ENCODE data around the gene IDUA.
A peak's percentile ranks its signal among the peaks of the same experiment; 100 is the strongest.

The IDUA gene

DNA sequence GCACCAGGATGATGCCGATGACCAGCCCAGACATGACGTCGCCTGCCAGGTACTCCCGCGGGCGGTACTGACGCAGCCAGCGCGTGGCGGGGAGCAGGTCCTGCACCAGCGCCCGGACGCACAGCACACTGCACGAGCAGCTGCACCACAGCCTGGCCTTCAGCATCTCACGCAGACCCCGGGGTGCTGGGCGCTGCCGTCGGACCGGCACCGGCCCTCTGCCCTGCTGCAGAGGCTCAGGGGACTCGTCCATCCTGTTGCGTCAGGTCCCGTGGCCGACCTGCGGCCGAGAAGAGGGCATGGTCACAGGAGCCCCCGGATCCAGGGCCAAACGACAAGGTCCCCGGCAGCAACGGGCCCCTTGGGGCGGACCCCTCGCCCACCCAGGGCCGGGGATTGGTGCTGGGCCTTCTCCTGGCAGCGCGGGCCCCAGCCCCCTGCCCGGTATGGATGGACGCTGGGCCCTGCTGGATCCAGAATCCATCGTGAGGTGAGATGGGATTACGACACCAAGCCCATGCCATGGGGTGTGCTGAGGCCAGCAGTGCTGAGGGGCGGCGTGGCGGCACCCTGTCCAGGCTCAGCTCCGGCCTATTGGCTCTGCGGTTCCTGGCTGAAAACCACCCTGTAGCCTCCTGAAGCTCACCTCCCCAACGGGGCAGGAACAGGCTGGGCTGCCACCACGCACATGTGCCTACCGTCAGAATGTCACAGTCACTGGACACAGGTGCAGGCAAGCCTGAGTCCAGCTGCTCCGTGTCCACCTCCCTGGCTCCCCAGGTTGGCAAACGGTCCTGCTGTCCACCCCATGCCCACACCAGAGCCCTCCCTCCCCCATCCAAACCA, 4.8 kb downstream of the IDUA start:
- peaks cover 26% of the 10 kb centered on the region for H3K4me1 ChIP-seq (ENCODE audit: insufficient read depth, insufficient read length)
- no peak overlapping the region for H3K9ac ChIP-seq (ENCODE audit: insufficient read length, low read depth)
- TF ChIP-seq SUZ12 (IDR thresholded peaks at IDR 0.05; ENCODE audit: extremely low read depth, insufficient read depth, insufficient read length) (no peak), YY1 (IDR thresholded peaks at IDR 0.05; ENCODE audit: insufficient read depth, insufficient read length) (no peak), ZNF274 (IDR thresholded peaks at IDR 0.05; ENCODE audit: low read depth, low read length) (no peak)

DNA sequence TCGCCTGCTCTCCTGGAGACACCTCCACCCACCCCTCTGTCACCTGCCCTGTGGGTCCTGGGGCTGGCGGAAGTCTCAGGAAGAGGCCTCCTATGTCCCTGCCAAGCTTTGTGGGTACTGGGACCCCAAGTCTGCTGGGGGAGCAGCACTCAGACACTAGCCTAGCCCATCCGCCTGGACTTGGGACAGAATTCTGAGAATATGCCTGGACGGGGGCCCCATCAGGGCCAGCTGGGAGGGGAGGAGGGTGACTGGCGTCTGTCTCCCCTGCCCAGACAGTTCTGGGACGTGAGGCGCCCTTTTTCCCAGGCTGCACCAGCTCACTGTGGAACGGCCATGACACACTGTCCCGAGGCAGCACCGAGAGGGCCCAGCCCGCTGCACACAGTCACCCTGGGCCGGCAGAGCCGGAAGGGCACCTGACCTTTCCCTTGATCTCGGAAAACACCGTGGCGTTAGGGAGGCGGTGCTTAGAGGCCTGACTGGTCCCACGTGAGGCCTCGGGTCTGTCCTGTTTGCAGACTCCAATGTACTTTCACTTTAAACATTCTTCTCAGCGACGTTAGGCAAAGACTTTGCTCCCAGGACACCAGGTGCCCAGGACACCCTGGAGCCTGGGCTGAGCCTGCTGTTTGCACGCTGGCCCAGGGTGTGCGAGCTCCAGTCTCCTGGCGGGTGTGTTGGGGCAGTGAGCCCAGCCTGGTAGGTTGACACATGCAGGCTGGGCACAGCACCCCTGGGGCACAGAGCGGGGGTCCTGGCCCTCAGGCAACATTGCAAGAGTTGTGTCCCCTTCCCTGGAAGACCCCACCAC, 5.7 kb downstream of the IDUA start:
- Histone ChIP-seq H3K9me3 (ENCODE audit: insufficient read depth, low read length) (no peaks in the 10 kb centered on the region), H3K4me3 (ENCODE audit: insufficient read length, low read depth) (no peak overlapping the region), H3K4me1 (ENCODE audit: insufficient read depth, insufficient read length) (peaks cover 25% of the 10 kb centered on the region), H3K27me3 (ENCODE audit: insufficient read depth, insufficient read length) (peaks cover 23% of the 10 kb centered on the region), H3K36me3 (ENCODE audit: insufficient read depth, insufficient read length, low read length) (peaks cover 7% of the 10 kb centered on the region), H3K9ac (ENCODE audit: insufficient read length, low read depth) (no peak overlapping the region)
- no peak for DNase-seq (ENCODE audit: low read depth, low spot score)
- no peak for TF ChIP-seq YY1 (IDR thresholded peaks at IDR 0.05; ENCODE audit: insufficient read depth, insufficient read length)
- TF ChIP-seq SUZ12 (IDR thresholded peaks at IDR 0.05; ENCODE audit: extremely low read depth, insufficient read depth, insufficient read length), result no peak
- TF ChIP-seq ZNF274 (IDR thresholded peaks at IDR 0.05; ENCODE audit: low read depth, low read length), result no peak

More for the DNA sequence above, 4.8 kb downstream of the IDUA start:
- Histone ChIP-seq H3K4me3 (ENCODE audit: insufficient read length, low read depth) (no peak overlapping the region), H3K9me3 (ENCODE audit: insufficient read depth, low read length) (no peaks in the 10 kb centered on the region), H3K27me3 (ENCODE audit: insufficient read depth, insufficient read length) (peaks cover 15% of the 10 kb centered on the region), H3K36me3 (ENCODE audit: insufficient read depth, insufficient read length, low read length) (peaks cover 7% of the 10 kb centered on the region)
- DNase-seq (ENCODE audit: low read depth, low spot score), result no peak

DNA sequence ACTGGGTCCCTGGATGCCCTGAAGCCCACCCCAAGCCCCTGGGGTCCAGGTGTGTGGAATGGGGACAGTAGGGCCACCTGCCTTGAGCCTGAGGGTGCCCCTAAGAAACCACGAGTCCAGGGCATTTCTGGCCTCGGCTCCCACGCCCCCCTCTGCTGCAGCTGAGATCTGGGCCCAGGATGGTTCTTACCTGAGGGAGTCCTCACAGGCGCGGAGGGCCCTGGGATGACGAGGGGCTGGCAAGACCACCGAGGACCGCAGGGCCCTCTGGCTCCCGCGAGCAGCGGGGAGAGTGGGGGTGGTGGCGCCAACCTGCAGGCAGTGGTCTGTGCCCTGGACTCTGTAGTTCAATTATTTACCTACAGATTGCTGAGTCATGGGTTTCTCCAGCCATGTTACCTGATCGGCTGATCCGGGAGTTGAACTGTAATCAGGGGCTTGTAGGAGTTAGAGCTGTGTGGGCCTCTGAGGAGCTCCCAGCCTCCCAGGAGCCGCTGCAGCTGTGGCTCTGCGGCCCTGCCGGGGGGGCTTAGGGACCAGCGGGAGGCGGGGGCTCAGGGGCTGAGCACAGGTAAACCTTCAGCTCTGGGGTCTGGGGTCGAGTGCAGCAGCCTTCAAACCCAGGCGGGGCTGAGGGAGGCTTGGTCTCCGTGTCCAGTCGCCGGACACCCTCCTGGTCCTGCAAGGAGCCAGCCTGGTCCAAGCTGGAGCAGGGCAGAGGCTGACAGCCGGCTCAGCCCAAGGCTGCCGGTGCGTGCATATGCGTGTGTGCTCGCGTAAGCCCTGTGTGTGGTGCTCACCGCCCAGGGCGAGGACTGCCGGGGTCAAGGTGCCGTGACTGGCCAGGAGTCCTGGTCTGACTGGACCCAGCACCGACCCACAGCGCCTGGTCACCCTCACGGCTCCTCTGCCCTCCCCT, 6.5 kb downstream of the IDUA start, which contains the start of gene SLC26A1:
TSS of gene SLC26A1 (minus strand) at position 294 of the 919 bp plus-strand sequence. CDS start 1,701 bp downstream, outside the sequence.
- H3K36me3 ChIP-seq (ENCODE audit: insufficient read depth, insufficient read length, low read length), result peaks cover 7% of the 10 kb centered on the region
- DNase-seq (ENCODE audit: low read depth, low spot score), result no peak
- H3K4me3 ChIP-seq (ENCODE audit: insufficient read length, low read depth), result no peak within 1 kb of the TSS
- no peaks in the 10 kb centered on the region for H3K9me3 ChIP-seq (ENCODE audit: insufficient read depth, low read length)
- peak within 1 kb of the TSS; percentile 34 for H3K9ac ChIP-seq (ENCODE audit: insufficient read length, low read depth)
- H3K4me1 ChIP-seq (ENCODE audit: insufficient read depth, insufficient read length), result peaks cover 28% of the 10 kb centered on the region
- TF ChIP-seq YY1 (IDR thresholded peaks at IDR 0.05; ENCODE audit: insufficient read depth, insufficient read length) (no peak), SUZ12 (IDR thresholded peaks at IDR 0.05; ENCODE audit: extremely low read depth, insufficient read depth, insufficient read length) (no peak), ZNF274 (IDR thresholded peaks at IDR 0.05; ENCODE audit: low read depth, low read length) (no peak)
- peaks cover 32% of the 10 kb centered on the region for H3K27me3 ChIP-seq (ENCODE audit: insufficient read depth, insufficient read length)

DNA sequence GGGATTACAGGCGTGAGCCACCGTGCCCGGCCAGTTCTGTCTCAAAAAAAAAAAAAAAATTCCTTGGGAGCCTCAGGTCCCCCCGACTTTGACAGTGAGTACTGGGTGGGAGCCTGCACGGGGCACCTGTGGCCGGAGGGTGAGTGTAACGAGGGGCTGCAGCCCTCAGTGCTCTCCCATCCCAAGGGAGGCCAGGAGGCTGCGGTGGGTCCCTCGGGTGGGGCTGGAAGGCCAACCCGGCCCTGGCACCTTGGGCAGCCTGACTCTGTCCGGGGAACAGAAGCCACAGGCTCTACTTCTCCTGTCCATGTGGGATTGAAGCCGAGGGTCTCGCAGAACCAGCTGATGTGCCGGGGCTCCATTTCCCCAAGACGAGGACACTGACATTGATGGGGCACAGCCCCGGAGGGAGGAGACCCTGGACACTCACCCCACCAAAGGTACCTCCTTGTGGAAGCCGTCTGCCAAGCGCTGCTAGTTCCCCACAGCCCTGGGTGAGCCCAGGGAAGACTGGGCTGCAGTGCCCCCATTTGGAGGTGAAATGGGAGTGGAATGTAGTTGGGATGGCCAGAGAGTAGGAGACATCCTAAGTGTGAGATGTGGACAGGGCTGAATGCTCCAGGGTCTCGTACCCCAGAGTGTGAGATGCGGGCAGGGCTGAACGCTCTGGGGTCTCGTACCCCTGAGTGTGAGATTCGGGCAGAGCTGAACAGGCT, 8.6 kb downstream of the IDUA start:
- Histone ChIP-seq H3K36me3 (ENCODE audit: insufficient read depth, insufficient read length, low read length) (no peaks in the 10 kb centered on the region), H3K9me3 (ENCODE audit: insufficient read depth, low read length) (no peaks in the 10 kb centered on the region), H3K4me1 (ENCODE audit: insufficient read depth, insufficient read length) (peaks cover 33% of the 10 kb centered on the region), H3K4me3 (ENCODE audit: insufficient read length, low read depth) (no peak overlapping the region), H3K27me3 (ENCODE audit: insufficient read depth, insufficient read length) (peaks cover 50% of the 10 kb centered on the region), H3K9ac (ENCODE audit: insufficient read length, low read depth) (peak overlapping the region; percentile 53)
- no peak for TF ChIP-seq YY1 (IDR thresholded peaks at IDR 0.05; ENCODE audit: insufficient read depth, insufficient read length)
- no peak for TF ChIP-seq ZNF274 (IDR thresholded peaks at IDR 0.05; ENCODE audit: low read depth, low read length)
- no peak for TF ChIP-seq SUZ12 (IDR thresholded peaks at IDR 0.05; ENCODE audit: extremely low read depth, insufficient read depth, insufficient read length)
- no peak for DNase-seq (ENCODE audit: low read depth, low spot score)

DNA sequence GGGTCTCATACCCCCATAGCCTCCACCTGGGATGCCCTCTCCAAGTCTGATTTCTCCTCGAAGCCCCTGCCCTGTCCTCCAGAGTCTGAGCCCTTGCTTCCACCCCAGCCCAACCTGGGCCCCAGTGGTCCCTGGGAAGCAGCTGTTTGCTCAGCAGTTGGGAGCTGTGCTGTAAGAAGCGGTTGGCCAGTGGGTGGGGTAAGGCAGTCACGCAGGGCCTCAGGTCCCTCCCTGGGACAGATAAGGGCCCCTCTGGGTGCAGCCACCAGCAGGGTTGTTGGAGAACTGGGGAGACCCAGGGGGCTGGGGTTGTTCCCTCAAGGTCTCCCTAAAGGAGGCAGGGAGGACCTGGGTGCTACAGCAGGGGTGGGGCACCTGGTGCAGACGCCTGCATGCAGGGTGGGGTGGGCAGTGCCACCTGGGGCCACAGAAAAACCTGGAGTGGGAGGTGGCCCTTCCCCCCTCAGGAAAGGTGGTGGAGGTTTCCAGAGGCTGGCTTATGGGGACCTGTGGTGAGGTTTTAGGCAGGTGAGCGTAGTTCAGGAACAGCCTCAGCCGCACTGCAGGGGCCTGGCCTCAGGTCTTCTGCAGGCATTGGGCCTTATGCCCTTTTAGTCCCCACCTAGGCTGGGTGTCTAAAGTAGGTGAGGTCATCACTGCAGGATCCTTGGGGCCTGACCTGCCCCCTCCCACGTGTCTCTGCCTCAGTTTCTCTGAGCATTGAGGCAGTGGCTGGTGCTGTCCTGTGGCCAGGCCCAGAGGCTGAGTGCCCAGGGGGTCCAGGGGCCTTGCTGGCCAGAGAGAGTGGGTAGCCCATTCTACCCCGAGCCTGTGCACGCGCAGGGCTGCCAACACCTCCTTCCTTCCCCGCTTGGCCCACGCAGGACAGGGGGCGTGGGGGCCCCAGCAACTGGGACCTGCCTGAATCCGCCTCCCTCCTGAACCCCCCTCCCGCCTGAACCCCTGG, 9.5 kb downstream of the IDUA start:
- H3K27me3 ChIP-seq (ENCODE audit: insufficient read depth, insufficient read length), result peaks cover 58% of the 10 kb centered on the region
- no peaks in the 10 kb centered on the region for H3K36me3 ChIP-seq (ENCODE audit: insufficient read depth, insufficient read length, low read length)
- no peak for DNase-seq (ENCODE audit: low read depth, low spot score)
- peaks cover 33% of the 10 kb centered on the region for H3K4me1 ChIP-seq (ENCODE audit: insufficient read depth, insufficient read length)
- H3K4me3 ChIP-seq (ENCODE audit: insufficient read length, low read depth), result no peak overlapping the region
- H3K9me3 ChIP-seq (ENCODE audit: insufficient read depth, low read length), result no peaks in the 10 kb centered on the region
- TF ChIP-seq YY1 (IDR thresholded peaks at IDR 0.05; ENCODE audit: insufficient read depth, insufficient read length) (no peak), SUZ12 (IDR thresholded peaks at IDR 0.05; ENCODE audit: extremely low read depth, insufficient read depth, insufficient read length) (no peak), ZNF274 (IDR thresholded peaks at IDR 0.05; ENCODE audit: low read depth, low read length) (no peak)
- H3K9ac ChIP-seq (ENCODE audit: insufficient read length, low read depth), result peak overlapping the region; percentile 53

All from NT2/D1 (cell line).